GM12872 (cell line): ENCODE results near the gene ZMAT5.

Source experiments
- TF ChIP-seq, protein P1 (sequence below): IDR thresholded peaks from 3 replicates; pipeline ENCODE4 v1.5.1; 2011; ENCODE audit warnings: low read depth, mild to moderate bottlenecking, low read length, moderate library complexity; ENCODE audit not compliant: insufficient read depth

The ZMAT5 gene

DNA sequence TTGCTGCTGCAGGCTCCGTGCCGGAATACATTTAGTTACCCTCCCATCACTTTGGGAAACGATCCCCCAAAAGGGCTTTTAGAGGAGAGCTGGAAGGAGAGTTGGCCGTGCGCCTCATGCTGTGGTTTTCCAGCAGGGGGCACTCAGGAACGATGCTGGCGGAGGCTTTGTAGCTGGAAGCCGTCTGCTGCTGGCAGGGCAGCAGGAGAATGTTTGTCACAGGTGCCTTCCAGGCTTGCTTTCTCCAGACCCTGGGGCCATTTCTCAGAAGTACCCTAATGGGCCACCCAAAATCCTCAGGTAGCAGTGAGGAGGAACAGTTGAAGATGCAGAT lies 77.0 kb downstream of the ZMAT5 start:
- TF ChIP-seq, protein P1, sequence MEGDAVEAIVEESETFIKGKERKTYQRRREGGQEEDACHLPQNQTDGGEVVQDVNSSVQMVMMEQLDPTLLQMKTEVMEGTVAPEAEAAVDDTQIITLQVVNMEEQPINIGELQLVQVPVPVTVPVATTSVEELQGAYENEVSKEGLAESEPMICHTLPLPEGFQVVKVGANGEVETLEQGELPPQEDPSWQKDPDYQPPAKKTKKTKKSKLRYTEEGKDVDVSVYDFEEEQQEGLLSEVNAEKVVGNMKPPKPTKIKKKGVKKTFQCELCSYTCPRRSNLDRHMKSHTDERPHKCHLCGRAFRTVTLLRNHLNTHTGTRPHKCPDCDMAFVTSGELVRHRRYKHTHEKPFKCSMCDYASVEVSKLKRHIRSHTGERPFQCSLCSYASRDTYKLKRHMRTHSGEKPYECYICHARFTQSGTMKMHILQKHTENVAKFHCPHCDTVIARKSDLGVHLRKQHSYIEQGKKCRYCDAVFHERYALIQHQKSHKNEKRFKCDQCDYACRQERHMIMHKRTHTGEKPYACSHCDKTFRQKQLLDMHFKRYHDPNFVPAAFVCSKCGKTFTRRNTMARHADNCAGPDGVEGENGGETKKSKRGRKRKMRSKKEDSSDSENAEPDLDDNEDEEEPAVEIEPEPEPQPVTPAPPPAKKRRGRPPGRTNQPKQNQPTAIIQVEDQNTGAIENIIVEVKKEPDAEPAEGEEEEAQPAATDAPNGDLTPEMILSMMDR = peak; percentile 74

DNA sequence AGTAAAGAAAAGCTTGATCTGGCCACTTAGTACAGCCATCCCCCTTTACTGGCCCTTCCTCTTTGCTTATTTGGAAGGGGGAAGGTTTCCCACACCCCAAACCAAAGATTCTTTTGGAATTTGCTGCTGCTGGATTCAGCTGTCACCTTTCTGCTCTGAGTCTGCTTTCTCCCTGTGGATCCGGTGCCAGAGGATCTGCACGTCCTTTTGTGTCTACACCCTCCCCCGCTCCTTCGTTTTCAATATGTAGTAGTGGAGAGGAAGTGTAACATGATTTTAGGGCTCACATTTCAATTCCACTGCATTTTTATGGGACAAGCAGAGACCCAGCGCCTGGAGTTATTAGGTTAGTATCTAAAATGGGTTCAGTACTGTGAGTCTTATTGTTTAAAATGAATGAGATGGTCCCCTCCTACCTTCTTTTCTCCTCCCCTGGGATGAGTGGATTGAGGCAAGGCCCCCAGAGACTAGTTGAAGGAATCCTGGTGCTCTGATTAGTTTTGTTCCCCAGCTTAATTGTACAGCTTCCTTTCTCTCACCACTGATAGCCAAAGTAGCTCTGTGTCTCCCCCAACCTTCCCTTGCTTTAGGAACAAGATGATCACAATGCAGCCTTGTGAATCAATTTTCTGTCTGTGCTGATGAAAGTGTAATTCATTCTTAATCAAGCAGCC lies 77.5 kb downstream of the ZMAT5 start:
- TF ChIP-seq, protein P1 = no peak

DNA sequence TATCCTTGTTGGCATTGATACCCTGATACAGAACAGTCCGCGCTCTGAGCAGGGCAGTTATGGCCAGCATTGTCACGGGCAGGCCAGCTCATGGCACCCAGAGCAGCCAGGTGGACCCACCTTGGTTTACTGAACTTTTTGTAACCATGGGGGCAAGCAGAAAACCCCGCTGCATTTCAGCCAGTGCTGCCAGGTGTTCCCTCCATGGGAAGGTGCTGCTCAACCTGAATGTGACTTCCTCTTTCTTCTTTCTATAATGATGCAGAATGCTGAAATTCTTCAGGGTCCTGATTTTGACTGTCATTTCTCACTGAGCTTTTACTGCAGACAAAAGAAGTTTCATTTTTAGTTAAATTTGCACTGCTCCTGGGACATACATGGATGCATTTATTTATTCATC lies 82.6 kb downstream of the ZMAT5 start:
- TF ChIP-seq, protein P1 = no peak

DNA sequence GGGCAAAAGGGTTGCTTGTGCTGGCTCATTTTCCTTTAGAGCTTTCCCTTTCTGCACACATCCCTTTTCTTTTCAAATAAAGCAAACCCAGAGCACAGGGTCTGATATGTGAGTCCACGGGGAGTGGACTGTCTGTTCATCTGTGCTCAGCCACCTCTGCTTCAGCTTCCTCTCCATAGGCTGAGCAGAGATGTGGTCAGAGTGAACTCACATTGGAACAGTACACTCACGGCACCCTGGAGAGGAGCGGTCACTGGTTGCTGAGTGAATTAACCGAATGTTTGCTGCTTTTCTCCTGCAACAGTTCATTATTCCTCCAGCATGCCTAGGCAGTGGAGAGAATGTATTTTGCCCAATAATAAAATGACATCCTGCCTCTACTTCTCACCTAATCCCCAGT lies 83.3 kb downstream of the ZMAT5 start:
- TF ChIP-seq, protein P1 = no peak
